ENCODE data around the gene TMEM41B.

TMEM41B gene

GRCh38 chr11:9274499-9275258 lies 39.7 kb downstream of the TMEM41B start:
- no peaks in the 10 kb centered on the region for H3F3A ChIP-seq (ENCODE audit: insufficient read depth)
- TF ChIP-seq EZH2phosphoT487 (conservative IDR thresholded peaks at IDR 0.05; ENCODE audit: low read length) (no peak), CTCF (IDR thresholded peaks at IDR 0.05; ENCODE audit: insufficient read depth, low read length, poor library complexity, severe bottlenecking) (no peak)
- no peak overlapping the region for H3K4me3 ChIP-seq (ENCODE audit: insufficient read depth, low read length, poor library complexity, severe bottlenecking)
- H4K20me1 ChIP-seq (ENCODE audit: low read depth, low read length): no peaks in the 10 kb centered on the region
- H3K9me2 ChIP-seq (replicated peaks; ENCODE audit: insufficient read depth, low read length): no peaks in the 10 kb centered on the region
- no peaks in the 10 kb centered on the region for H3K27me3 ChIP-seq (ENCODE audit: low read length)
- H3K36me3 ChIP-seq (ENCODE audit: low read length): no peaks in the 10 kb centered on the region
- H3K9me3 ChIP-seq (ENCODE audit: insufficient read depth, low read length): no peaks in the 10 kb centered on the region
- H2AFZ ChIP-seq (ENCODE audit: low read depth, low read length, severe bottlenecking): no peak overlapping the region
- no peak overlapping the region for H3K4me2 ChIP-seq (ENCODE audit: low read depth, low read length, poor library complexity, severe bottlenecking)
- no peaks in the 10 kb centered on the region for H3K79me2 ChIP-seq (ENCODE audit: insufficient read depth, low read length)
- H3K9ac ChIP-seq (ENCODE audit: low read length): no peak overlapping the region
- H3K27ac ChIP-seq (ENCODE audit: low read depth, low read length): no peak overlapping the region

- H3F3A ChIP-seq (ENCODE audit: insufficient read depth): no peaks in the 10 kb centered on the region
- TF ChIP-seq EZH2phosphoT487 (conservative IDR thresholded peaks at IDR 0.05; ENCODE audit: low read length): no peak
- TF ChIP-seq CTCF (IDR thresholded peaks at IDR 0.05; ENCODE audit: insufficient read depth, low read length, poor library complexity, severe bottlenecking): no peak
- H3K4me2 ChIP-seq (ENCODE audit: low read depth, low read length, poor library complexity, severe bottlenecking): no peak overlapping the region
- no peaks in the 10 kb centered on the region for H4K20me1 ChIP-seq (ENCODE audit: low read depth, low read length)
- H3K27me3 ChIP-seq (ENCODE audit: low read length): no peaks in the 10 kb centered on the region
- no peak overlapping the region for H3K27ac ChIP-seq (ENCODE audit: low read depth, low read length)
- H3K9me3 ChIP-seq (ENCODE audit: insufficient read depth, low read length): no peaks in the 10 kb centered on the region
- H3K9me2 ChIP-seq (replicated peaks; ENCODE audit: insufficient read depth, low read length): no peaks in the 10 kb centered on the region
- no peaks in the 10 kb centered on the region for H3K79me2 ChIP-seq (ENCODE audit: insufficient read depth, low read length)
- H3K36me3 ChIP-seq (ENCODE audit: low read length): no peaks in the 10 kb centered on the region
- H3K4me3 ChIP-seq (ENCODE audit: insufficient read depth, low read length, poor library complexity, severe bottlenecking): no peak overlapping the region
- no peak overlapping the region for H3K9ac ChIP-seq (ENCODE audit: low read length)
- no peak overlapping the region for H2AFZ ChIP-seq (ENCODE audit: low read depth, low read length, severe bottlenecking)
Measured at GRCh38 chr11:9273376-9274336, 40.7 kb downstream of the TMEM41B start.

- no peak overlapping the region for H2AFZ ChIP-seq (ENCODE audit: low read depth, low read length, severe bottlenecking)
- H3K9me3 ChIP-seq (ENCODE audit: insufficient read depth, low read length): no peaks in the 10 kb centered on the region
- TF ChIP-seq EZH2phosphoT487 (conservative IDR thresholded peaks at IDR 0.05; ENCODE audit: low read length): no peak
- TF ChIP-seq CTCF (IDR thresholded peaks at IDR 0.05; ENCODE audit: insufficient read depth, low read length, poor library complexity, severe bottlenecking): no peak
Measured at GRCh38 chr11:9269492-9270013, 44.8 kb downstream of the TMEM41B start.

More at GRCh38 chr11:9269492-9270013, 44.8 kb downstream of the TMEM41B start:
- H3K27ac ChIP-seq (ENCODE audit: low read depth, low read length): no peak overlapping the region
- no peaks in the 10 kb centered on the region for H3K79me2 ChIP-seq (ENCODE audit: insufficient read depth, low read length)
- H3K36me3 ChIP-seq (ENCODE audit: low read length): no peaks in the 10 kb centered on the region
- no peaks in the 10 kb centered on the region for H3K9me2 ChIP-seq (replicated peaks; ENCODE audit: insufficient read depth, low read length)
- no peak overlapping the region for H3K4me3 ChIP-seq (ENCODE audit: insufficient read depth, low read length, poor library complexity, severe bottlenecking)
- H3K9ac ChIP-seq (ENCODE audit: low read length): no peak overlapping the region
- H3F3A ChIP-seq (ENCODE audit: insufficient read depth): no peaks in the 10 kb centered on the region
- H3K27me3 ChIP-seq (ENCODE audit: low read length): no peaks in the 10 kb centered on the region
- no peaks in the 10 kb centered on the region for H4K20me1 ChIP-seq (ENCODE audit: low read depth, low read length)
- H3K4me2 ChIP-seq (ENCODE audit: low read depth, low read length, poor library complexity, severe bottlenecking): no peak overlapping the region
